GF-D8 (cell line): ENCODE data around the gene CCDC57.

Experiments
- DNase-seq: peaks from one replicate; lab custom pipeline; 2025; lab: John Stamatoyannopoulos, UW

CCDC57 gene

DNA sequence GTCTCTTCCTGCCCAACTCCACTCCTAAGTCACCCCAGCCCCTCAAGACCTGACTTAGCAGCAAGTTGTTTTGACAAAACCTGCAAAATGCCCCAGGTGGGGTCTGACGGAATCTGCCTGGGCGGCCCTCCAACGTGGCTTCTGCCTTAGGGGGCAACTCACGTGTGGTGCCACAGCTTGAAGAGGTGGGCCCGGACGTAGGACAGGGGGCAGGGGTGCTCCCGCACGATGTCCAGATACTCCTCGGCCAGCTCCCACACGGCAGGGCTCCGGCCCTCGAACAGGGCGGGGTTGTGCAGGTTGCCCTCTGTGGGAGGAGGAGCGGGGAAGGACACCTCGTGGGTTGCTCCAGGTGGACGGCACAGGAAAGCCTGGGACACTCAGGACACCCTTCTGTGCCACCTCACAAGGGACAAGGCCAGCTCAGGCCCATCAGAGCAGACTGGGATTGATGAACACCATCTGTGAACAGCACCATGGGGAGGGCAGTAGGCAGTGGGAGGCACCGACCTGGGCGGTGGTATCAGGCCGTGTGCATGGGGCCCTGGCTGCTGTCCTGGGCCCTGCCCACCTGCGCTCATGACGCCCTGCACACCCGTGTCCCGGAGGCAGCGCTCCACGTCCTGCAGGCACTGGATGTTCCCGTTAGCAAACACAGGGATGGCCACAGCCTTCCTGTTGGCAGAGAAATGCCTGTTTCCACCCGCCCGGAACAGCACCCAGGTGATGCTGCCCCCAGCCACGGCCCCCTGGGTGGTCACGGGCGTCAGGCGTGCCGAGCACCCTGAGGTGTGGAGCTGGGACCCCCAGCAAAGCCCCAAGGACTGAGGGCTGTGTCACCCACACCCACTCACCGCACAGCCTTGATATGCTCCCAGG is 151.4 kb downstream of the CCDC57 start:
- DNase-seq: no peak

GRCh38 chr17:82060614-82061013 is 152.0 kb downstream of the CCDC57 start:
- DNase-seq: no peak

GRCh38 chr17:82060001-82060380 is 152.7 kb downstream of the CCDC57 start:
- DNase-seq: no peak

DNA sequence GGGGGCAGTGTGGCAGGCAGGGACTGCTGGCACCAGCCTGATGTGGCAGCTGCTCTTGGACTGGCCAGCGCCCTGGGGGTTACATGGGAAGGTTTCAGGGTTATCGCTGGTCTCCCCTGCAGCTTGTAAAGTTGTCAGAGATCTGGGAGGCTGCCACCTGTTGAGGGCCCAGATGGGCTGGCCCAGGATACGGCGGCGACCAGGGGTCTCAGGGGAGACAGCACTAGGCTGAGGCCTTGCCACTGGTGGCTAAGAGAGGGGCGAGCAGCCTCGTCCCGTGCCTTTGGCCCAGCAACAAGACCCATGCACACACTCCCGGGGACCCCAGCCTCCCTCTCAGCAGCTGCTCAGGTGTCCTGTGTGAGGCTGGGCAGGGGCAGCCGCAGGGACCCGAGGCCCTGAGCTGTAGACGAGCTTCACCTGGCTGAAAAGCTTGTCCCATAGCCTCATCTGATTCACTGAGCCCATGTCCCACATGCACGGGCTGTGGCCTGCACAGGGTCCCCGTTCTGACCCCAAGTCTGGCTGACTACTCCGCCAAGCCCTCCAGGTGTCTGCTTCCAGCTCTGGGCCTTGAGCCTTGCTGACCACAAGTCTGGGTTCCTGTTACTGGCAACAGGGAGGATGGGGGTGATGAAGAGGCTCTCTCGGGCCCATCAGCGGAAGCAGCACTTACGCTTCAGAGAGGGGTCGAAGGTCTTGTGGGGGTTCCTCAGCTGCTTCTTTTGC is 153.2 kb downstream of the CCDC57 start:
- DNase-seq: no peak

DNA sequence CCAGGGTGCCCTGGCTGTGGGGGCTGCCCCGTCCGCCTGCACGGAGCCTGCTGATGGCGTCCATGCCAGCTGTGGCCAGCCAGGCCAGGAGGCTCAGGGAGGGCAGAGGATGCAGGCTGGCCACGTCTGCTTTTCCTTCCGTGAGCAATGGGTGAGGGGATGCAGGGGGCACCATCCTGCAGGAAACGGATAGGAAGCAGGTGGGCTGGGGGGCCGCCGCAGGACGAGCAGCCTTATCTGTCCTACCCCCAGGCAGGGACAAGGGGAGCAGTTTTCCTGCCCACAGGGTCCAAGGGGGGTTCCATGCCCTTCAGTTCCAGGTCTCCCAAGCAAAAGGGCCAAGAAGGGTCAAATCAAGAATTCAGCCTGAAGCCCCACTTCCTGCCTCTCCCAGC is 153.8 kb downstream of the CCDC57 start:
- no peak for DNase-seq

DNA sequence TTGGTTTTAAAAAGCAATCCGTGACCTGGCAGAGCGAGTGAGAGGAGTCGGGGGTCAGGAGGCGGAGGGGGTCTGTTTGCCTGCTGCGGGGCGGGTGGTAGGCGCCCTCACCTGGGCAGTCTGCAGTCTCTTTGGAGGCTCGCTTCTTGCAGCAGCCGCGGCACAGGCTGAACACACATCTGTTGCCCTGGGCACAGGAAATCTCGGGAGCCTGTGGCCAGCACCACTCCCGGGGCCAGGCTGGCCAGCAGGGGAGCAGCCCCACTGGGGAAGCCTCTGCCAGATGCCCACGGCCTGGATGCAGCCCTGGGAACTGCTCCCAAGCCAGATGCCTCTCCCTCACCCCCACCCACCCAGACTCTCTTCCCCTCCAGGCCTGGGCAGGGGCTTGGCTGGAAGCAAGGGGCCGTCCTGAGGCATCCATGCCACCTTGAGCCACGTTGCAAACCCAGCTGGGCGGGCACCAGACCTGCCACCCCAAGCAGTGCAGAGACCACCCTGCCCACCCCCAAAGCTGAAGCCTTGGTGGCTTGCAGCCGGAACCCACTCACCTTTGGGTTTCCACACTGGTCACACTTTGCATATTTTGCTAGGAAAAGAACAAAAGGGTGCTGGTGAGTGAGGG is 154.3 kb downstream of the CCDC57 start:
- DNase-seq: no peak

DNA sequence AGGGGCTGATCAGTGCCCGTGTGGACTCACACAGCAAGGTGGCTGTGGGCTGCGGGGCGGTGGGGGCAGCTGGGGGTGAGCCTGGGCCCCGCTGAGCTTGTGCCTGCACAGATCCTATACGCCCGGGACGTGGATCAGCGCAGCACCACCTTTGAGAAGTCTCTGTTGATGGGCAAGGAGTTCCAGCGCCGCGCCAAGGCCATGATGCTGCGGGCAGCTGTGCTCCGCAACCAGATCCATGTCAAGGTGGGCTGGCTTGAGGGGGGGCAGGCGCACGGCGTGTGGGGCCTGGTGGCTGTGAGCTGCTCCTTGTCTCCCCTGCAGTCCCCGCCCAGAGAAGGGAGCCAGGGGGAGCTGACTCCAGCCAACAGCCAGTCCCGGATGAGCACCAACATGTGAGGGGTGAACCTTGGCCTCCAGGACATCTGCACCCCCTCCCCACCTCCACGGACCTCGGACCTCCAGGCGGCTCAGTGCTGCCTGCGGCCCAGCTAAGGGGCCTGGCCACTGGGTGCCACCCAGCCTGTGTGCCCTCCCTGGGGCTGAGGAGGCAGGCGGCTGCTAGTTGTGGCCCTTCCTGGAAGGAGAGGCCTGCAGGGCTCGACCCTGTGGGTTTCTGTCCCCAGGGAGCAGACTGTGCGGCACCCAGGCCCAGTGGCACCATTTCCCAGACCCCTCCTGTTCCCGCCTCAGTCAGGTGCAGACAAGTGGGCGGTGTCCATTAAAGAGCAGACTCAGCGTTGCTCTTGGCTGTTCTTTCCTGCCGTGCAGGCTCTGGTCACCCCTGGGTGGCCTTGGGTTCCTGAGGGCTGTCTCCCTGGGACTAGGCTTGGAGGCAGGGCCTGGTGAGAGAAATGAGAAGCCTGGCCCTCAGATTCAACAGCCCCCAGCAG is 155.7 kb downstream of the CCDC57 start:
- DNase-seq: no peak

DNA sequence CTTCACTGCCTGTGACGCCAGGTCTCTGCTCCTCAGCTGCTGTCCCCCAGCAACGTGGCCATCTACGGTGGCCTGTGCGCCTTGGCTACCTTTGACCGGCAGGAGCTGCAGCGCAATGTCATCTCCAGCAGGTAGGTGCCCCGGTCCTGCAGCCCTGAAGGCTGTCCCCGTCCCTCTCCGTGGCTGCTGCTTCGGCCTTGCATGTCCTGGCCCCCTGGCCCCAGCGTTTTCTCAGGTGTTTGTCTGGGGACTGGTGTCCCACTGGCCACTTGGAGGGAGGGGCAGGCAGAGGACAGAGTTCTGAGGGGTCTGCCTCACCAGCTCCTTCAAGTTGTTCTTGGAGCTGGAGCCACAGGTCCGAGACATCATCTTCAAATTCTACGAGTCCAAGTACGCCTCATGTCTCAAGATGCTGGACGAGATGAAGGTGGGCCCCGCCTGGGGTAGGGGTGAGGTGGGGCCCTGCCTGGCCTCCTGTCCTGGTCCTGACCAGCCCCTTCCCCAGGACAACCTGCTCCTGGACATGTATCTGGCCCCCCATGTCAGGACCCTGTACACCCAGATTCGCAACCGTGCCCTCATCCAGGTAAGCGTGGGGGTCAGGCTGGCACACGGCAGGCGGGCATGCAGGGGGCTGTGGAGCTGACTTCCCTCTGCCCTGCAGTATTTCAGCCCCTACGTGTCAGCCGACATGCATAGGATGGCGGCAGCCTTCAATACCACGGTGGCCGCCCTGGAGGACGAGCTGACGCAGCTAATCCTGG is 156.5 kb downstream of the CCDC57 start:
- no peak for DNase-seq

- no peak for DNase-seq
Measured at GRCh38 chr17:82055023-82055964, 157.3 kb downstream of the CCDC57 start.

- no peak for DNase-seq
Measured at GRCh38 chr17:82054351-82055022, 158.2 kb downstream of the CCDC57 start.

GRCh38 chr17:82053556-82054263 is 158.9 kb downstream of the CCDC57 start:
- no peak for DNase-seq

DNA sequence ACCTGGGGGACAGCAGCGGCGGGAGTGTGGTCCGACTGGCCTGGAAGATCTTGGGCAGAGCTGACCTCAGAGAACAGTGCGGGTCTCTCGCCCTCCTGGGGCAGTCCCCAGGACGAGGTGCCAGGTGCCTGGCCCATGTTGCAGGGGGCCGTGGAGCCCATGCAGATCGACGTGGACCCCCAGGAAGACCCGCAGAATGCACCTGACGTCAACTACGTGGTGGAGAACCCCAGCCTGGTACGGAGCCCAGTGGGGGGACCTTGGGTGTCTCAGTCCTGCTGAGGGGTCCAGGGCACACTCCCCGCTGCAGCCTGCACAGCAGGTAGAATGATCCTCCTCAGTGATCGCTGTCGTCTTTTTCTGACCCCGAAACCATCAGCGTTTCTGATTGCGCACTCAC is 159.5 kb downstream of the CCDC57 start:
- no peak for DNase-seq

DNA sequence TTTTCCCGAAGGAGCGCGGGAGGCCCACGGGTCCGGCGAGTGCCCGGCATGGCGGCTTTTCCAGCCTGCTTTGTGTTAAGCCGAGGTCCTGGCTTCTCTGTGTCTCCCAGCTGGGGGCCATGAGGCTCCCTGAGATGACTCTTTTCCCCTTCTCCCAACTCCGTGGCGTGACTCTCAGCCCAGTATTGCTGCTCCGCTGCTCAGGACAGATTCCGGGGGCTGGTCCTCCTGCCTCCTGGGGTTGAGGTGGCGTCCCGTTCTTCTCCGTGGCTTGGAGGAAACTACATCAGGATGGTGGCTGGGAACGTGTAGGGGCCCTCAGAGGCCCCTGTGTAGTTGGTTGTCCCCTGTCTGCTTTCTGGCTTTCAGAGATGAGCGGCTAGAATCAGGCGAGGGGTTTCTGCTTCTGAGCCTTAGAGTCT is 160.0 kb downstream of the CCDC57 start:
- no peak for DNase-seq

GRCh38 chr17:82051776-82052637 is 160.6 kb downstream of the CCDC57 start, which contains the start of the genes GPS1 and RFNG:
GPS1 (plus strand) TSS chr17:82051898; CDS start chr17:82051932, 34 bp downstream.
RFNG (minus strand) TSS chr17:82051811; CDS start chr17:82051766, 45 bp downstream.
- no peak for DNase-seq
